ENCODE data around the gene PLCD1.
"Not testable (repeated sequence)": the region's sequence is repeated elsewhere in the genome, so short reads cannot be mapped to it uniquely, and the experiment has no call there.

Gene PLCD1

GRCh38 chr3:37997791-37998370 is 31.6 kb downstream of the PLCD1 start:
- no peak for DNase-seq

GRCh38 chr3:37997342-37997741 is 32.1 kb downstream of the PLCD1 start:
- DNase-seq: no peak

- no peak for DNase-seq
These were observed 32.6 kb downstream of the PLCD1 start for GRCh38 chr3:37996785-37997301.

GRCh38 chr3:37995652-37996641 is 33.5 kb downstream of the PLCD1 start:
- DNase-seq: no peak

- no peak for DNase-seq
These were observed 34.8 kb downstream of the PLCD1 start for GRCh38 chr3:37994639-37994972.

GRCh38 chr3:37993820-37994638 is 35.4 kb downstream of the PLCD1 start:
- no peak for DNase-seq

- no peak for DNase-seq
These were observed 36.0 kb downstream of the PLCD1 start for GRCh38 chr3:37993460-37993819.

GRCh38 chr3:37993067-37993455 is 36.4 kb downstream of the PLCD1 start:
- DNase-seq: no peak

- no peak for DNase-seq
These were observed 37.0 kb downstream of the PLCD1 start for GRCh38 chr3:37992271-37993066.

GRCh38 chr3:37991823-37992222 is 37.6 kb downstream of the PLCD1 start:
- DNase-seq: no peak

GRCh38 chr3:37991109-37991508 is 38.3 kb downstream of the PLCD1 start:
- no peak for DNase-seq

GRCh38 chr3:37990527-37990926 is 38.9 kb downstream of the PLCD1 start, which contains the start of gene VILL:
TSS of gene VILL (plus strand) at chr3:37990786. CDS start at chr3:37993673, 2,887 bp downstream.
- no peak for DNase-seq

- no peak for DNase-seq
These were observed 39.5 kb downstream of the PLCD1 start for GRCh38 chr3:37989821-37990480.

GRCh38 chr3:37988931-37989525 is 40.4 kb downstream of the PLCD1 start:
- DNase-seq: no peak

- not testable (repeated sequence) for DNase-seq
These were observed 41.1 kb downstream of the PLCD1 start for GRCh38 chr3:37988376-37988775.

GRCh38 chr3:37987751-37988179 is 41.7 kb downstream of the PLCD1 start:
- no peak for DNase-seq

- no peak for DNase-seq
These were observed 42.1 kb downstream of the PLCD1 start for GRCh38 chr3:37987315-37987697.

- no peak for DNase-seq
These were observed 42.7 kb downstream of the PLCD1 start for GRCh38 chr3:37986479-37987314.

- no peak for DNase-seq
These were observed 43.7 kb downstream of the PLCD1 start for GRCh38 chr3:37985637-37986320.

- DNase-seq: no peak
These were observed 44.8 kb downstream of the PLCD1 start for GRCh38 chr3:37984596-37984995.

Data from NCI-H446 treated with DMSO at 0.1 percent for 48 hours (cell line).